OCI-M2 (cell line): ENCODE results near the gene NPSR1.

Source experiments
- DNase-seq: peaks from one replicate; lab custom pipeline; 2025; ENCODE audit not compliant: unreplicated experiment; lab: John Stamatoyannopoulos, UW

Gene NPSR1

GRCh38 chr7:34720289-34720688 is 62.3 kb downstream of the NPSR1 start:
- DNase-seq = no peak

GRCh38 chr7:34723338-34723737 is 65.3 kb downstream of the NPSR1 start:
- DNase-seq = no peak

GRCh38 chr7:34723866-34724490 is 66.0 kb downstream of the NPSR1 start:
- DNase-seq = no peak

- DNase-seq = no peak
These were observed 68.2 kb downstream of the NPSR1 start for GRCh38 chr7:34726221-34726620.

GRCh38 chr7:34727464-34727995 is 69.5 kb downstream of the NPSR1 start:
- DNase-seq = no peak

GRCh38 chr7:34728156-34728555 is 70.1 kb downstream of the NPSR1 start:
- no peak for DNase-seq

- no peak for DNase-seq
These were observed 76.8 kb downstream of the NPSR1 start for GRCh38 chr7:34734771-34735170.

GRCh38 chr7:34735526-34735925 is 77.5 kb downstream of the NPSR1 start:
- no peak for DNase-seq

GRCh38 chr7:34739651-34740300 is 81.8 kb downstream of the NPSR1 start:
- no peak for DNase-seq

GRCh38 chr7:34740840-34741239 is 82.8 kb downstream of the NPSR1 start:
- DNase-seq = no peak

- DNase-seq = no peak
These were observed 89.3 kb downstream of the NPSR1 start for GRCh38 chr7:34747176-34747781.

GRCh38 chr7:34747867-34748727 is 90.1 kb downstream of the NPSR1 start:
- no peak for DNase-seq

GRCh38 chr7:34748728-34749089 is 90.7 kb downstream of the NPSR1 start:
- DNase-seq = no peak

GRCh38 chr7:34749446-34749845 is 91.4 kb downstream of the NPSR1 start:
- DNase-seq = no peak

GRCh38 chr7:34750209-34750608 is 92.2 kb downstream of the NPSR1 start:
- DNase-seq = no peak

GRCh38 chr7:34750636-34751035 is 92.6 kb downstream of the NPSR1 start:
- DNase-seq = no peak

- DNase-seq = no peak
These were observed 94.0 kb downstream of the NPSR1 start for GRCh38 chr7:34751725-34752643.

GRCh38 chr7:34752929-34753328 is 94.9 kb downstream of the NPSR1 start:
- DNase-seq = no peak

- no peak for DNase-seq
These were observed 97.0 kb downstream of the NPSR1 start for GRCh38 chr7:34755008-34755407.

- no peak for DNase-seq
These were observed 98.0 kb downstream of the NPSR1 start for GRCh38 chr7:34756025-34756437.
